K562 (cell line): ENCODE results near the gene SLC45A3. TPM values are rescaled to one million over a fixed set of nuclear protein-coding genes. Genes with fewer than 3 reads are reported as not detected.

Experiments
- CCNT2 ChIP-seq: IDR thresholded peaks from 2 replicates; pipeline ENCODE4 v1.6.1; 2011; ENCODE audit warnings: borderline replicate concordance, low read depth, mild to moderate bottlenecking, moderate library complexity, mixed read lengths, low read length; ENCODE audit not compliant: insufficient read length; ENCODE audit errors: extremely low read depth
- ELF4 ChIP-seq: fragments of 450-650 bp; formaldehyde crosslinking; IDR thresholded peaks from 2 replicates; pipeline ENCODE4 v1.4.0; 2022; ENCODE audit warnings: missing genetic modification characterization
- ESRRA ChIP-seq: fragments of 450-650 bp; IDR thresholded peaks from 2 replicates; pipeline ENCODE4 v1.6.1; 2014; ENCODE audit warnings: low read depth, mild to moderate bottlenecking, moderate library complexity, borderline replicate concordance
- ETV6 ChIP-seq, 3 experiments: fragments of 150-350 bp in 1 of 3; sonication (generic) in 1 of 3; formaldehyde crosslinking in 1 of 3; IDR thresholded peaks; 2 replicates each; pipeline versions ENCODE4 v1.6.1 to v1.8.0; 2014 to 2022; ENCODE audit warnings: borderline replicate concordance in 2 of 3, low read depth in 2 of 3, antibody characterized with exemption in 1 of 3, low read length in 1 of 3, mild to moderate bottlenecking in 1 of 3, missing genetic modification reagents in 1 of 3
- GATA2 ChIP-seq: sonication (generic); formaldehyde crosslinking; IDR thresholded peaks from 2 replicates; pipeline ENCODE4 v1.4.0; 2020; ENCODE audit warnings: mild to moderate bottlenecking, missing genetic modification reagents
- L3MBTL2 ChIP-seq: fragments of 450-650 bp; IDR thresholded peaks from 2 replicates; pipeline ENCODE4 v1.6.1; 2016; ENCODE audit warnings: mild to moderate bottlenecking, moderate library complexity
- MCM2 ChIP-seq: fragments of 450-650 bp; IDR thresholded peaks from 2 replicates; pipeline ENCODE4 v1.6.1; 2017; ENCODE audit warnings: low read depth, mild to moderate bottlenecking
- MTA3 ChIP-seq: fragments of 450-650 bp; formaldehyde crosslinking; IDR thresholded peaks from 2 replicates; pipeline ENCODE4 v1.6.1; 2017; ENCODE audit warnings: mild to moderate bottlenecking, borderline replicate concordance
- NCOA1 ChIP-seq: fragments of 450-650 bp; IDR thresholded peaks from 2 replicates; pipeline ENCODE4 v1.6.1; 2016; ENCODE audit warnings: low read depth
- NR1H2 ChIP-seq: sonication (generic); formaldehyde crosslinking; IDR thresholded peaks from 2 replicates; pipeline ENCODE4 v1.4.0; 2020; ENCODE audit warnings: mild to moderate bottlenecking, missing genetic modification reagents
- SFPQ ChIP-seq: fragments of 200-400 bp; formaldehyde crosslinking; IDR thresholded peaks from 2 replicates; pipeline ENCODE4 v1.6.1; 2017; ENCODE audit warnings: mild to moderate bottlenecking, low read depth, low read length, moderate library complexity
- SIN3B ChIP-seq: fragments of 450-650 bp; IDR thresholded peaks from 2 replicates; pipeline ENCODE4 v1.6.1; 2017; ENCODE audit warnings: low read depth, mild to moderate bottlenecking, moderate library complexity
- SMARCA4 ChIP-seq: fragments of 450-650 bp; IDR thresholded peaks from 2 replicates; pipeline ENCODE4 v1.6.1; 2016
- SP1 ChIP-seq: sonication (generic); formaldehyde crosslinking; IDR thresholded peaks from 2 replicates; pipeline ENCODE4 v1.8.1; 2022; ENCODE audit warnings: mild to moderate bottlenecking, missing genetic modification reagents
- ZBTB7A ChIP-seq: IDR thresholded peaks from 2 replicates; pipeline ENCODE4 v1.6.1; 2011; ENCODE audit warnings: low read depth, mild to moderate bottlenecking, low read length, moderate library complexity, borderline replicate concordance; ENCODE audit not compliant: control insufficient read depth
- ZFP91 ChIP-seq: sonication (generic); formaldehyde crosslinking; IDR thresholded peaks from 2 replicates; pipeline ENCODE4 v1.8.0; 2022; ENCODE audit warnings: mild to moderate bottlenecking, missing genetic modification reagents
- ZNF232 ChIP-seq: sonication (generic); formaldehyde crosslinking; IDR thresholded peaks from 2 replicates; pipeline ENCODE4 v1.8.0; 2022; ENCODE audit warnings: mild to moderate bottlenecking, missing genetic modification reagents
- ZNF354B ChIP-seq: fragments of 250-450 bp; sonication (Bioruptor Pico); IDR thresholded peaks from 2 replicates; pipeline ENCODE4 v1.4.0; 2020
- polyA plus RNA-seq, 8 experiments: library from polyadenylated mRNA; depleted of rRNA in 4 of 8; stranded (reverse) in 5 of 8; unstranded in 3 of 8; fragments of >200 nt; fragmentation: Nextera tagmentation in 2 of 8; fragmentation: Illumina TruSeq in 1 of 8; extraction: Ambion mirVana in 2 of 8; extraction: Trizol in 1 of 8; gene quantifications; 2 replicates each; pipeline versions ENCODE4 v1.2.1 to v1.2.3, GENCODE V29; 2011 to 2014; ENCODE audit warnings: inconsistent platforms in 1 of 8, missing spikeins in 1 of 8
- total RNA-seq, 7 experiments: library from RNA; depleted of rRNA in 6 of 7; stranded (reverse); fragments of >200 nt in 6 of 7; fragmentation: Illumina TruSeq in 2 of 7; extraction: Trizol in 2 of 7; gene quantifications; 2 replicates each; pipeline versions ENCODE4 v1.2.1 to v1.2.3, GENCODE V29; 2011 to 2021; ENCODE audit warnings: low replicate concordance in 1 of 7
- TF ChIP-seq, protein P1 (sequence below): sonication (generic); formaldehyde crosslinking; IDR thresholded peaks from 2 replicates; pipeline ENCODE4 v1.9.0; 2022; ENCODE audit warnings: mild to moderate bottlenecking, missing genetic modification reagents
- TF ChIP-seq, protein P2 (sequence below): fragments of 450-650 bp; formaldehyde crosslinking; IDR thresholded peaks from 2 replicates; pipeline ENCODE4 v1.4.0; 2020; ENCODE audit warnings: mild to moderate bottlenecking, moderate library complexity
- TF ChIP-seq, protein P3 (sequence below): sonication (generic); formaldehyde crosslinking; IDR thresholded peaks from 2 replicates; pipeline ENCODE4 v1.9.0; 2022; ENCODE audit warnings: mild to moderate bottlenecking, missing genetic modification reagents

SLC45A3 gene
- total and polyA plus RNA-seq, 9 of the 15 experiments (the other 6 are each of a cell fraction or from before 2014, with no cell fraction given) = 0.06 to 3.3 (median 1.3) TPM

DNA sequence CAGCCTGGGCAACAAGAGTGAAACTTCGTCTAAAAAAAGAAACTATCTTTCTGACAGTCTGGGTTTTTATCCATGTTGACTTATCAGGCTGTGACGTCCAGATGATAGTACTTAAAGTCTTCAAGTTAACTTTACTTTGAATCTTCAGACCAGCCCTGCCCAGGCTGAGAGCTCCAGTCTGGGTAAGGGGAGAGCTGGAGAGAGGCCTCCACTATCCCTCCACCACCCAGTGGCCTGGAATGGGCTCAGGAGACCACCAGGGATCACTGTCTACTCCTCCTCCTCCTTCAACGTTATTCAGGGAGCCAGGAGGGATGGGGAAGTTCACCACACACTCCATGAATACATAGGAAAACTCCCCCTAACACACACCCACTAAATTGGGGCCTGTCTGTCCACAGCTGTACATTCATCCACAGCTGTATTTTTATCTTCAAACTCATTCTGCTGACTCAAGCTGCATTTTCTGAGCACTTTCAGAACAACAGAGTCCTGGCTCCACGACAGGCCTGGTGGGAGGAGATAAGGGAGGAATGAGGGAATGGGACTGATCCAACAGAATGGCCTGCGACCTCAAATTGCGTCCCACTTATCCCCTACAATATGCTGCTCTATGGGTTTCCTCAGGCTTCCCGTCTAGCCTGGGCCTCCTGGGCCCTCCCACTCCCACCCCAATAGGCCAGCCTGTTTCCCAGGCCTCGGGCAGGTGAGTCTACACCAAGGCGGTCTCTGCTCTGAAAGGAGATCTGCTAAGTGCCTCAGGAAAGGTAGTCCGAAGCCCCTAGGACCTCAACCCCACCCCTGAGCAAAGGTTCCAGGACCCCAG lies 1.8 kb downstream of the SLC45A3 start (continued):
- TF ChIP-seq ZFP91 (CRISPR knock-in tag) (no peak), ETV6 (IDR thresholded peaks at IDR 0.05; ENCODE audit: borderline replicate concordance in 1 of 2, low read depth in 2 of 2, low read length in 1 of 2) (no peak), ETV6 (CRISPR knock-in tag; IDR thresholded peaks at IDR 0.05; ENCODE audit: borderline replicate concordance) (no peak), NCOA1 (peak; percentile 90), GATA2 (peak; percentile 97), MCM2 (no peak), SIN3B (no peak), NR1H2 (0 out of 2 replicates have a peak, but pooled peaks have one; percentile 8), L3MBTL2 (peak; percentile 58), SMARCA4 (peak; percentile 98), CCNT2 (peak; percentile 94), SP1 (CRISPR knock-in tag) (peak; percentile 68), ZNF354B (CRISPR knock-in tag) (peak; percentile 42; the same call in 1 of the 2 replicates), ESRRA (peak; percentile 42), MTA3 (peak; percentile 94; the same call in 1 of the 2 replicates), ELF4 (CRISPR knock-in tag) (peak; percentile 77), ZNF232 (CRISPR knock-in tag) (0 out of 2 replicates have a peak, but pooled peaks have one; percentile 15), SFPQ (no peak), ZBTB7A (peak; percentile 73; the same call in 1 of the 2 replicates)
- TF ChIP-seq, protein P1, sequence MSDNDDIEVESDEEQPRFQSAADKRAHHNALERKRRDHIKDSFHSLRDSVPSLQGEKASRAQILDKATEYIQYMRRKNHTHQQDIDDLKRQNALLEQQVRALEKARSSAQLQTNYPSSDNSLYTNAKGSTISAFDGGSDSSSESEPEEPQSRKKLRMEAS (CRISPR knock-in tag) = peak; percentile 68
- TF ChIP-seq, protein P2, sequence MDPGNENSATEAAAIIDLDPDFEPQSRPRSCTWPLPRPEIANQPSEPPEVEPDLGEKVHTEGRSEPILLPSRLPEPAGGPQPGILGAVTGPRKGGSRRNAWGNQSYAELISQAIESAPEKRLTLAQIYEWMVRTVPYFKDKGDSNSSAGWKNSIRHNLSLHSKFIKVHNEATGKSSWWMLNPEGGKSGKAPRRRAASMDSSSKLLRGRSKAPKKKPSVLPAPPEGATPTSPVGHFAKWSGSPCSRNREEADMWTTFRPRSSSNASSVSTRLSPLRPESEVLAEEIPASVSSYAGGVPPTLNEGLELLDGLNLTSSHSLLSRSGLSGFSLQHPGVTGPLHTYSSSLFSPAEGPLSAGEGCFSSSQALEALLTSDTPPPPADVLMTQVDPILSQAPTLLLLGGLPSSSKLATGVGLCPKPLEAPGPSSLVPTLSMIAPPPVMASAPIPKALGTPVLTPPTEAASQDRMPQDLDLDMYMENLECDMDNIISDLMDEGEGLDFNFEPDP (CRISPR knock-in tag) = no peak
- TF ChIP-seq, protein P3, sequence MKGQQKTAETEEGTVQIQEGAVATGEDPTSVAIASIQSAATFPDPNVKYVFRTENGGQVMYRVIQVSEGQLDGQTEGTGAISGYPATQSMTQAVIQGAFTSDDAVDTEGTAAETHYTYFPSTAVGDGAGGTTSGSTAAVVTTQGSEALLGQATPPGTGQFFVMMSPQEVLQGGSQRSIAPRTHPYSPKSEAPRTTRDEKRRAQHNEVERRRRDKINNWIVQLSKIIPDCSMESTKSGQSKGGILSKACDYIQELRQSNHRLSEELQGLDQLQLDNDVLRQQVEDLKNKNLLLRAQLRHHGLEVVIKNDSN (CRISPR knock-in tag) = 0 out of 2 replicates have a peak, but pooled peaks have one; percentile 2
